ENCODE data around the gene SPTLC3.

DNA sequence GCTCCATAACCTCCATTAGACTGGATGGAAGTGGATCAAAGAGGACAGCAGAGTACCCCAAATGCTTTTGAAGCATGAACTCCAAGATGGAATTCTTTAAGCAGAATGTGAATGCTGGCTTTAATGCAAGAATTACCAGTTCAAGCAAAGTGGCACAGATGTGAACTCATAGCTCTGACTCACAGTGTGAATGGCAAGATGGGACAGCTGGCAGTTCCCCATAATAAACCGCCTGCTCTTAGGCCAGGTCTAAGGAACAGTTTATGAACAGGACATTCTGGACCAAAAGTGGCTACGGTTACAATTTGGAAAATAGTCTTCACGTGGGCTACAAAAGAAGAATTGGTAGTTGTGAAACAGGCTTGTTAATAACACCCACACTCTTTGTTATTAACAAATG, 76.5 kb downstream of the SPTLC3 start:
- TF ChIP-seq EP300 (IDR thresholded peaks at IDR 0.05): no peak
- TF ChIP-seq, protein P1, sequence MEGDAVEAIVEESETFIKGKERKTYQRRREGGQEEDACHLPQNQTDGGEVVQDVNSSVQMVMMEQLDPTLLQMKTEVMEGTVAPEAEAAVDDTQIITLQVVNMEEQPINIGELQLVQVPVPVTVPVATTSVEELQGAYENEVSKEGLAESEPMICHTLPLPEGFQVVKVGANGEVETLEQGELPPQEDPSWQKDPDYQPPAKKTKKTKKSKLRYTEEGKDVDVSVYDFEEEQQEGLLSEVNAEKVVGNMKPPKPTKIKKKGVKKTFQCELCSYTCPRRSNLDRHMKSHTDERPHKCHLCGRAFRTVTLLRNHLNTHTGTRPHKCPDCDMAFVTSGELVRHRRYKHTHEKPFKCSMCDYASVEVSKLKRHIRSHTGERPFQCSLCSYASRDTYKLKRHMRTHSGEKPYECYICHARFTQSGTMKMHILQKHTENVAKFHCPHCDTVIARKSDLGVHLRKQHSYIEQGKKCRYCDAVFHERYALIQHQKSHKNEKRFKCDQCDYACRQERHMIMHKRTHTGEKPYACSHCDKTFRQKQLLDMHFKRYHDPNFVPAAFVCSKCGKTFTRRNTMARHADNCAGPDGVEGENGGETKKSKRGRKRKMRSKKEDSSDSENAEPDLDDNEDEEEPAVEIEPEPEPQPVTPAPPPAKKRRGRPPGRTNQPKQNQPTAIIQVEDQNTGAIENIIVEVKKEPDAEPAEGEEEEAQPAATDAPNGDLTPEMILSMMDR (IDR thresholded peaks at IDR 0.05): no peak

All from tibial nerve (tissue), 4 donors.